Endothelial cell of umbilical vein (primary cell): ENCODE measurements around the gene GRK4. TPM values are rescaled to one million over a fixed set of nuclear protein-coding genes. Genes with fewer than 3 reads are reported as not detected.

Experiments
- BruUV-seq: library from RNA; stranded (reverse); fragments of 400-500 nt; replicated peaks from 2 replicates; lab custom pipeline; 2021; lab: Mats Ljungman, UMichigan
- CTCF ChIA-PET: fragments of 300-600, 350-600 bp; sonication (Branson Sonifier 250); formaldehyde crosslinking; loops from one replicate; lab custom pipeline; 2021; ENCODE audit warnings: antibody characterized with exemption, inconsistent platforms; lab: Charles Lee
- POLR2A ChIA-PET: fragments of 300-600, 350-600 bp; sonication (Branson Sonifier 250); formaldehyde crosslinking; loops from one replicate; lab custom pipeline; 2021; ENCODE audit warnings: antibody characterized with exemption, inconsistent platforms; lab: Charles Lee
- DNase-seq: peaks from one replicate; pipeline ENCODE4 v3.0.0-alpha.2; 2011; ENCODE audit warnings: low read depth, low spot score
- FAIRE-seq: peaks from 2 replicates; lab custom pipeline; 2011; peaks lifted over from hg19 to GRCh38; lab: Jason Lieb, UNC
- H2AFZ ChIP-seq: 2 replicates; pipeline ENCODE4 v1.6.0; 2012; ENCODE audit warnings: low read depth, low read length, control low read depth, inconsistent platforms
- H3K27ac ChIP-seq: 2 replicates; pipeline ENCODE4 v1.5.1; 2011; ENCODE audit warnings: low read depth, mild to moderate bottlenecking, control low read depth, low read length, moderate library complexity; ENCODE audit not compliant: insufficient read depth
- H3K27me3 ChIP-seq, 2 experiments: 2 replicates each; pipeline versions ENCODE4 v1.6.0 to v1.6.1; 2011; ENCODE audit warnings: low read length in 2 of 2, mixed read lengths in 1 of 2; ENCODE audit not compliant: control insufficient read depth in 2 of 2, insufficient read depth in 2 of 2
- H3K36me3 ChIP-seq, 2 experiments: 2 replicates in 1 of 2; 3 replicates in 1 of 2; pipeline ENCODE4 v1.5.1; 2011; ENCODE audit warnings: low read length in 2 of 2, mild to moderate bottlenecking in 1 of 2, moderate library complexity in 1 of 2; ENCODE audit not compliant: control insufficient read depth in 2 of 2, insufficient read depth in 2 of 2; ENCODE audit errors: extremely low read depth in 1 of 2
- H3K4me1 ChIP-seq: 3 replicates; pipeline ENCODE4 v1.5.1; 2011; ENCODE audit warnings: mild to moderate bottlenecking, low read length; ENCODE audit not compliant: control insufficient read depth, insufficient read depth; ENCODE audit errors: extremely low read depth
- H3K4me2 ChIP-seq: 2 replicates; pipeline ENCODE4 v1.6.1; 2011; ENCODE audit warnings: low read length, control low read depth, mixed read lengths; ENCODE audit not compliant: insufficient read depth
- H3K4me3 ChIP-seq, 3 experiments: fragments of 200-600 bp in 1 of 3; sonication (generic), shearing (Covaris generic) in 1 of 3; replicated peaks in 1 of 3; 2 replicates each; pipeline ENCODE4 v1.5.1; 2011 to 2016; ENCODE audit warnings: control low read depth in 3 of 3, low read length in 3 of 3, mild to moderate bottlenecking in 2 of 3, inconsistent platforms in 1 of 3, low read depth in 1 of 3, moderate library complexity in 1 of 3; ENCODE audit not compliant: insufficient read depth in 1 of 3
- H3K79me2 ChIP-seq: 2 replicates; pipeline ENCODE4 v1.6.0; 2012; ENCODE audit warnings: low read length, inconsistent platforms; ENCODE audit not compliant: control insufficient read depth, insufficient read depth
- H3K9ac ChIP-seq: replicated peaks from 2 replicates; pipeline ENCODE3; 2011; ENCODE audit warnings: low read length, control low read depth; ENCODE audit not compliant: insufficient read depth; ENCODE audit errors: extremely low read depth
- H3K9me1 ChIP-seq: replicated peaks from 3 replicates; pipeline ENCODE4 v1.6.0; 2011; ENCODE audit warnings: mild to moderate bottlenecking, low read length; ENCODE audit not compliant: control insufficient read depth, insufficient read depth; ENCODE audit errors: extremely low read depth
- H3K9me3 ChIP-seq: replicated peaks from 2 replicates; pipeline ENCODE4 v1.5.1; 2012; ENCODE audit warnings: low read length, inconsistent platforms; ENCODE audit not compliant: control insufficient read depth, insufficient read depth
- H4K20me1 ChIP-seq: replicated peaks from 2 replicates; pipeline ENCODE3; 2011; ENCODE audit warnings: mild to moderate bottlenecking, low read length; ENCODE audit not compliant: control insufficient read depth, insufficient read depth; ENCODE audit errors: extremely low read depth
- POLR2AphosphoS5 ChIP-seq: IDR thresholded peaks from 2 replicates; pipeline ENCODE4 v1.6.1; 2012; ENCODE audit warnings: low read depth, mild to moderate bottlenecking, control low read depth, low read length, moderate library complexity; ENCODE audit not compliant: insufficient read depth
- dilution Hi-C: fragments of 300-500 bp; cut with MboI; formaldehyde crosslinking; loops from one replicate; pipeline ENCODE4 v1.15.0; 2019; ENCODE audit warnings: low sequenced_read_pairs; ENCODE audit not compliant: extremely low pct_ligation_motif_present
- intact Hi-C: fragments of 100-400 bp; cut with micrococcal nuclease; formaldehyde crosslinking; loops from one replicate; pipeline ENCODE4 v1.10.0; 2022
- polyA plus RNA-seq, 4 experiments: library from polyadenylated mRNA; depleted of rRNA in 3 of 4; stranded (reverse) in 3 of 4; unstranded in 1 of 4; fragments of >200 nt; gene quantifications; 2 replicates each; pipeline versions ENCODE4 v1.2.1 to v1.2.3, GENCODE V29; 2011 to 2012; ENCODE audit warnings: missing spikeins in 1 of 4
- total RNA-seq: library from RNA; stranded (reverse); gene quantifications from 2 replicates; pipeline ENCODE4 v1.2.3, GENCODE V29; 2021
- TF ChIP-seq, protein P1 (sequence below), 2 donors: IDR thresholded peaks; 1 replicate in 1 of 2; 2 replicates in 1 of 2; pipeline ENCODE4 v1.5.1; 2011; ENCODE audit warnings: low read length in 2 of 2, mild to moderate bottlenecking in 2 of 2, moderate library complexity in 2 of 2, control low read depth in 1 of 2, inconsistent platforms in 1 of 2, low read depth in 1 of 2; ENCODE audit not compliant: insufficient read depth in 1 of 2; ENCODE audit errors: extremely low read depth in 1 of 2

Gene GRK4
- total and polyA plus RNA-seq, 2 donors (not counting 3 experiments of a cell fraction or from before 2014, with no cell fraction given), result 3.1 to 6.3 TPM

DNA sequence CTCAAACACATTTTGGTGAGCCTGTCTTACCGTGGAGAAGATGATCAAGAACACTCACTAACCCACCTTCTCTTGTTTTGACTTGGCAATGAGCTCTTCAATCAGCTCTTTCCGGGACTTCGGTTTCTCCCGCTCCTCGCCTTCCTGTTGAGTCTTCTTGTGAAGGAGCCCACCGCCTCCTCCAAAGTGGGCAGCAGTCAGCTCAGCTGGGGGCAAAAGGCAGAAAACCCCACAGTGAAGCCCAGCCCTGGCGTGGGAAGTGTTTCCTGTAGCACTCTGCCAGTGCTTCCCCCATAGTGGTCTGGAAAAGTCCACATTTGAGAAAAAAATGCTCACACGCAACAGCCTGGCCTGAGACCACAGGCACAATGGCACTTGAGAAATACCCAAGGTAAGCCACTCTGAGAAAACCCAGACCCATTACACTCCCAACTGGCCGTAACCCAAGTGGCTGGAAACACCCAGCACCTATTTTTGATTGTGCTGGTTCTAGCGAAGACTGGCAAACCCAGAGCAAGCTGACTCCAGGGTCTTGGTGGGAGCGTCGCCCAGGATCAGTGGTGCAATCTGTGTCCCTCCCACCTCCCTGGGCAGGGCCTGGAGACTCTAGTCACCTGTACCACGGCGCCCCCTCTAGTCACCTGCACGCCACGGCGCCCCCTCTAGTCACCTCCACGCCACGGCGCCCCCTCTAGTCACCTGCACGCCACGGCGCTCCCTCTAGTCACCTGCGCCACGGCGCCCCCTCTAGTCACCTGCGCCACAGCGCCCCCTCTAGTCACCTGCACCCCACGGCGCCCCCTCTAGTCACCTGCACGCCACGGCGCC lies 8.8 kb upstream of the GRK4 start:
- FAIRE-seq (no peak), DNase-seq (no peak)
- no peak overlapping the region for H2AFZ ChIP-seq
- H3K27me3 ChIP-seq, result no peaks in the 10 kb centered on the region
- ChIA-PET POLR2A (no interaction called here), CTCF (interaction anchor here (0.6 to 1.6 kb wide), 10 partner anchors 9 to 227 kb away, joined by 3 to 9 read pairs (median 3); partner anchors contain the start of genes GRK4 and NOP14)
- H3K9me1 ChIP-seq, result no peaks in the 10 kb centered on the region
- peaks cover 13% of the 10 kb centered on the region for H3K4me1 ChIP-seq
- no TSS peak for BruUV-seq
- dilution Hi-C loops, result no loop called here
- H3K36me3 ChIP-seq, result peaks cover 30 to 42% of the 10 kb centered on the region in 2 experiments
- H3K9ac ChIP-seq, result no peak overlapping the region
- TF ChIP-seq, protein P1, sequence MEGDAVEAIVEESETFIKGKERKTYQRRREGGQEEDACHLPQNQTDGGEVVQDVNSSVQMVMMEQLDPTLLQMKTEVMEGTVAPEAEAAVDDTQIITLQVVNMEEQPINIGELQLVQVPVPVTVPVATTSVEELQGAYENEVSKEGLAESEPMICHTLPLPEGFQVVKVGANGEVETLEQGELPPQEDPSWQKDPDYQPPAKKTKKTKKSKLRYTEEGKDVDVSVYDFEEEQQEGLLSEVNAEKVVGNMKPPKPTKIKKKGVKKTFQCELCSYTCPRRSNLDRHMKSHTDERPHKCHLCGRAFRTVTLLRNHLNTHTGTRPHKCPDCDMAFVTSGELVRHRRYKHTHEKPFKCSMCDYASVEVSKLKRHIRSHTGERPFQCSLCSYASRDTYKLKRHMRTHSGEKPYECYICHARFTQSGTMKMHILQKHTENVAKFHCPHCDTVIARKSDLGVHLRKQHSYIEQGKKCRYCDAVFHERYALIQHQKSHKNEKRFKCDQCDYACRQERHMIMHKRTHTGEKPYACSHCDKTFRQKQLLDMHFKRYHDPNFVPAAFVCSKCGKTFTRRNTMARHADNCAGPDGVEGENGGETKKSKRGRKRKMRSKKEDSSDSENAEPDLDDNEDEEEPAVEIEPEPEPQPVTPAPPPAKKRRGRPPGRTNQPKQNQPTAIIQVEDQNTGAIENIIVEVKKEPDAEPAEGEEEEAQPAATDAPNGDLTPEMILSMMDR (IDR thresholded peaks at IDR 0.05; ENCODE audit: extremely low read depth in 1 of 2, insufficient read depth in 1 of 2, low read depth in 1 of 2, low read length in 2 of 2), result peak in 1 of 2 donors; percentile 6
- no peak for TF ChIP-seq POLR2AphosphoS5
- no peak overlapping the region for H3K4me2 ChIP-seq
- H3K27ac ChIP-seq, result no peak overlapping the region
- H3K79me2 ChIP-seq, result peaks cover 34% of the 10 kb centered on the region
- H4K20me1 ChIP-seq, result peaks cover under 1% of the 10 kb centered on the region
- intact Hi-C loops, result no loop called here
- H3K9me3 ChIP-seq, result no peaks in the 10 kb centered on the region
- H3K4me3 ChIP-seq, result no peak overlapping the region
